Uterine smooth muscle cell (primary cell): ENCODE results near the gene ADPRS. TPM values are rescaled to one million over a fixed set of nuclear protein-coding genes. Genes with fewer than 3 reads are reported as not detected.

Source experiments
- total RNA-seq: library from RNA; depleted of rRNA; stranded (reverse); fragments of >200 nt; gene quantifications from 2 replicates; pipeline ENCODE4 v1.2.3, GENCODE V29; 2014

ADPRS gene
- total RNA-seq, result 48.9 and 53.1 TPM in 2 replicates

GRCh38 chr1:36088577-36089392, at the start of gene ADPRS:
TSS of gene ADPRS (plus strand) at chr1:36088892. CDS start at chr1:36088905, 13 bp downstream.

GRCh38 chr1:36083635-36084496, 4.8 kb upstream of the ADPRS start, which contains the start of gene TEKT2:
TSS of gene TEKT2 (plus strand) at chr1:36084094. CDS start at chr1:36084922, 828 bp downstream.

GRCh38 chr1:36125129-36125991, 36.7 kb downstream of the ADPRS start, which contains the start of gene COL8A2:
TSS of gene COL8A2 (minus strand) at chr1:36125222. CDS start at chr1:36100242, 24,980 bp downstream.

Other genes starting within 250 kb of the ADPRS start
- 13.0 and 13.7 TPM in 2 replicates for gene AGO1, start 205.7 kb upstream of the ADPRS start, total RNA-seq
- gene AGO3, start 157.8 kb upstream of the ADPRS start, total RNA-seq, result 14.1 and 20.2 TPM in 2 replicates
- gene TEKT2, start 4.8 kb upstream of the ADPRS start, total RNA-seq, result 0.11 and 0.12 TPM in 2 replicates
- 5.0 and 12.5 TPM in 2 replicates for gene COL8A2, start 36.3 kb downstream of the ADPRS start, total RNA-seq
- 84.1 and 100 TPM in 2 replicates for gene TRAPPC3, start 60.6 kb downstream of the ADPRS start, total RNA-seq
- 93.0 and 97.9 TPM in 2 replicates for gene MAP7D1, start 67.3 kb downstream of the ADPRS start, total RNA-seq
- gene THRAP3, start 135.6 kb downstream of the ADPRS start, total RNA-seq, result 84.1 and 146 TPM in 2 replicates
- gene SH3D21, start 217.5 kb downstream of the ADPRS start, total RNA-seq, result 3.1 and 6.2 TPM in 2 replicates
- gene EVA1B, start 234.8 kb downstream of the ADPRS start, total RNA-seq, result 233 and 252 TPM in 2 replicates